ENCODE measurements around the gene GP1BB.

GP1BB gene

DNA sequence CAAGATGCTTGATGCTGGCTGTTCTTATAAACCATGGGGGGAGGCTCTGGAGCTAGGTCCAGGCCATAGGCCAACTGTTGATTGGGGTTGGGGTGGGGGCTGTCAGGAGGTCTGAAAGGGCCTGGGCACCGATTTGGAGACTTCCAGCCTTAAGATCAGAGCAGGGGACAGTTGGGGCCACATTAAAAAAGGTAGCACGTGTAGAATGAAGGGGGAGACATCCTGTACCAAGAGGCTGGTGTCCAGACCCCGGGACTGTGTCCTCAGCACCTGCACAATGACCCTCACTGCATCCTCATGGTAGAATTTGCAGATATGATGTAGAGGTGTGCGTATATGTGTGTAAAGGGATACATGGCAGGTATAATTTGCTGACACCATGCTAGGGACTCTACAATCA is 24.8 kb downstream of the GP1BB start:
- Histone ChIP-seq H3F3A (ENCODE audit: insufficient read depth, low read length) (no peaks in the 10 kb centered on the region), H3K9ac (ENCODE audit: low read length) (no peak overlapping the region), H3K27ac (ENCODE audit: low read length) (no peak overlapping the region), H3K4me2 (ENCODE audit: low read depth, low read length) (no peak overlapping the region), H3K79me2 (ENCODE audit: low read length) (no peaks in the 10 kb centered on the region), H3K9me2 (replicated peaks; ENCODE audit: insufficient read depth, low read length) (no peaks in the 10 kb centered on the region), H3K4me1 (ENCODE audit: low read length) (no peaks in the 10 kb centered on the region), H3K4me3 (ENCODE audit: low read length) (no peak overlapping the region), H3K36me3 (replicated peaks; ENCODE audit: insufficient read depth, low read length) (no peaks in the 10 kb centered on the region), H4K20me1 (ENCODE audit: insufficient read depth, low read length) (no peaks in the 10 kb centered on the region), H3K9me3 (replicated peaks; ENCODE audit: insufficient read depth, low read length) (no peaks in the 10 kb centered on the region), H3K27me3 (replicated peaks; ENCODE audit: insufficient read depth, low read length) (peaks cover 86% of the 10 kb centered on the region), H2AFZ (ENCODE audit: low read length) (no peak overlapping the region)
- no peak for DNase-seq
- no peak for TF ChIP-seq EZH2phosphoT487 (IDR thresholded peaks at IDR 0.05; ENCODE audit: low read length)

DNA sequence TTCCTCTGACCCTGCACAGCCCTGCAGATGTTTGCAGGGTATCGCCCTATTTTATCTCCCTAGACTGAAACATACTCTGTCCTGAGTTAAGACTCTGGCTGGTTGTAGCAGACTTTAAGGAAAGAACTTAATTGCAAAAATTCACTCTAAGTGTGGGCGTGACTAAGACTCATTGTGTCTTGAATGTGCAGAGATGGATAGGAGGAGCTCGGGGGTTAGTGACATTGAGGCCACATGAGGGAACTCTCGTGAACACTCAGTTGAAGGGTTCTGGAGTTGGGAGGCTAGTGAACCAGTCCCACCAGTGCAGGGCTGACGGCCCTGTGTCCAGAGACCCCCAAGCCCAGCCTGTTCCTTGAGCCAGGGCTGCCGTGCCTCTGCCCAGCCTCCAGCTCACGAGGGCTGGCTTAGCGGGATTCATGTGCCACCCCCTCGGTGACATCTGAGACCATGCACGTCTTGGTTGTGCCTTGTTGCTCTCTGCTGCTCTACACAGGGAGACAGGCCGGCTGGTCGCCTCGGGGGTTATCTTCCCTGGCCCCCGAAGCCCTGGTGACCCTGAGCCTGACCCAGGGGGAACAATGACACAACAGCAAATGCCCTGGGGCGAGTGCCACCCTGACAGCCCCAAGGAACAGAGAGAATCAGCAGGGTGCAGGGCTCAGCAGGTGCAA is 25.8 kb downstream of the GP1BB start:
- H4K20me1 ChIP-seq (ENCODE audit: insufficient read depth, low read length), result no peaks in the 10 kb centered on the region
- no peak overlapping the region for H3K4me2 ChIP-seq (ENCODE audit: low read depth, low read length)
- no peak overlapping the region for H3K4me3 ChIP-seq (ENCODE audit: low read length)
- no peak overlapping the region for H3K9ac ChIP-seq (ENCODE audit: low read length)
- H2AFZ ChIP-seq (ENCODE audit: low read length), result no peak overlapping the region
- DNase-seq, result no peak
- H3K9me2 ChIP-seq (replicated peaks; ENCODE audit: insufficient read depth, low read length), result no peaks in the 10 kb centered on the region
- H3K79me2 ChIP-seq (ENCODE audit: low read length), result no peaks in the 10 kb centered on the region
- no peak overlapping the region for H3K27ac ChIP-seq (ENCODE audit: low read length)
- H3K9me3 ChIP-seq (replicated peaks; ENCODE audit: insufficient read depth, low read length), result no peaks in the 10 kb centered on the region
- no peak for TF ChIP-seq EZH2phosphoT487 (IDR thresholded peaks at IDR 0.05; ENCODE audit: low read length)
- TF ChIP-seq EZH2 (optimal IDR thresholded peaks at IDR 0.05; ENCODE audit: low read depth, low read length), result no peak
- no peak for TF ChIP-seq CTCF (IDR thresholded peaks at IDR 0.05; ENCODE audit: low read length)
- H3K36me3 ChIP-seq (replicated peaks; ENCODE audit: insufficient read depth, low read length), result no peaks in the 10 kb centered on the region
- H3K27me3 ChIP-seq (replicated peaks; ENCODE audit: insufficient read depth, low read length), result peaks cover 92% of the 10 kb centered on the region
- no peaks in the 10 kb centered on the region for H3K4me1 ChIP-seq (ENCODE audit: low read length)
- H3F3A ChIP-seq (ENCODE audit: insufficient read depth, low read length), result no peaks in the 10 kb centered on the region

DNA sequence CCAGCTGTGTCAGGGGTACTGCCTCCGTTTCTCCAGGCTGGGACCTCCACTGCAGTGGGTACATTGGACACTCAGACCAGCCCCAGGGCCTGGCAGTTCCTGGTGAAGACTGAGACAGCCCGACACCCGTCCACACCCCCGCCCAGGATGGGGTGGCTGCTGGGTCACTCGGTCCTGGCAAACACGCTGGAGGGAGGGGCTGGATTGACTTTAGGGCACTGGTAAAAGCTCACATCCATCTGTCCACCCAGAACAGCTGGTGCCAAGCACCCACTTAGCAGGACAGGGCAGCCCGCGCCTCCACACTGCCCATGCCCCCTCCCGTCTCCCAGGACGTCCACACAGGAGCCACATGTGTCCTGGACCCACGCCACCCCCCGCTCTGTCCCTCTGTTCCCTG is 26.5 kb downstream of the GP1BB start:
- no peaks in the 10 kb centered on the region for H3K79me2 ChIP-seq (ENCODE audit: low read length)
- DNase-seq, result no peak
- H3K9ac ChIP-seq (ENCODE audit: low read length), result no peak overlapping the region
- no peak overlapping the region for H3K4me3 ChIP-seq (ENCODE audit: low read length)
- no peak overlapping the region for H2AFZ ChIP-seq (ENCODE audit: low read length)
- H3F3A ChIP-seq (ENCODE audit: insufficient read depth, low read length), result no peaks in the 10 kb centered on the region
- no peaks in the 10 kb centered on the region for H3K9me3 ChIP-seq (replicated peaks; ENCODE audit: insufficient read depth, low read length)
- H3K9me2 ChIP-seq (replicated peaks; ENCODE audit: insufficient read depth, low read length), result no peaks in the 10 kb centered on the region
- no peak overlapping the region for H3K4me2 ChIP-seq (ENCODE audit: low read depth, low read length)
- TF ChIP-seq CTCF (IDR thresholded peaks at IDR 0.05; ENCODE audit: low read length) (no peak), EZH2phosphoT487 (IDR thresholded peaks at IDR 0.05; ENCODE audit: low read length) (no peak), EZH2 (optimal IDR thresholded peaks at IDR 0.05; ENCODE audit: low read depth, low read length) (no peak)
- H3K27me3 ChIP-seq (replicated peaks; ENCODE audit: insufficient read depth, low read length), result peaks cover 92% of the 10 kb centered on the region
- H4K20me1 ChIP-seq (ENCODE audit: insufficient read depth, low read length), result no peaks in the 10 kb centered on the region
- no peak overlapping the region for H3K27ac ChIP-seq (ENCODE audit: low read length)
- no peaks in the 10 kb centered on the region for H3K4me1 ChIP-seq (ENCODE audit: low read length)
- no peaks in the 10 kb centered on the region for H3K36me3 ChIP-seq (replicated peaks; ENCODE audit: insufficient read depth, low read length)
